GM21723 (cell line): ENCODE data around the gene TNS4.

ENCODE experiments used
- ATAC-seq: cut with Tn5 transposase; IDR thresholded peaks from one replicate; pipeline ENCODE4 v1.9.1; 2021; ENCODE audit warnings: mild to moderate bottlenecking, moderate library complexity; ENCODE audit not compliant: unreplicated experiment

The TNS4 gene

DNA sequence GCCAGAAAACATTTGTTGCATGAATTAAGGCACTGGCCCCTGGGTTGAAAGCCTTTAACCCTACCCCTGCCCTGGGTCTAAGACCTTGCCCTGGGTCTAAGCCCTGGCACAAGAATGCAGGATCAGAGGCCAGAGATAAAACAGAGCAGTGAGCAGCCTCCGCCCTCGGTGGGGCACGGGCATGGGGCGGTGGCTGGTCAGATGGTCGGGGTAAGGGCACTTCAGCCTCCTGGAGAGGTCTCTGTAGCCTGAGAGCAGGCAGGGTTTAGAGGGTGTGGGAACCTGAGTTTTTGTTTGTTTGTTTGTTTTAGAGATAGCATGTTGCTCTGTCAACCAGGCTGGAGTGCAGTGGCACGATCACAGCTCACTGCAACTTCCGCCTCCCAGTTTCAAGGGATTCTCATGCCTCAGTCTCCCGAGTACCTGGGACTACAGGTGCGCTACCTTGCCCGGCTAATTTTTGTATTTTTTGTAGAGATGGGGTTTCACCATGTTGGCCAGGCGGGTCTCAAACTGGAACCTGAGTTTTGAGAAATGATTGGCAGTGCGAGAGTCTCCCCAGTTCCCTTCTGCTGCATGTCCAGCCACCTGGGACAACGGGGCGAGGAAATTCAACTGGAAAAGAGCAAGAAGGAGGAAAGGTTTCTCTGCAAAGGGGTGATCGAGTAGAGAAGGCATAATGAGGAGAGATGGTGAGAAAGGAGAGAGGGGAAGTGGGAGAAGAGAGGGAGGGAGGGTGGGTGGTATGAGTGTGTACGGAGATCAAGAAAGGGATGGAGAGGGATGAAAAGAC lies 27.7 kb downstream of the TNS4 start:
- ATAC-seq = no peak

- ATAC-seq = no peak
Measured at GRCh38 chr17:40472733-40473452, 28.5 kb downstream of the TNS4 start.

GRCh38 chr17:40471846-40472732 lies 29.3 kb downstream of the TNS4 start:
- no peak for ATAC-seq

GRCh38 chr17:40470932-40471828 lies 30.2 kb downstream of the TNS4 start:
- ATAC-seq = no peak

GRCh38 chr17:40469805-40470675 lies 31.4 kb downstream of the TNS4 start:
- ATAC-seq = no peak

DNA sequence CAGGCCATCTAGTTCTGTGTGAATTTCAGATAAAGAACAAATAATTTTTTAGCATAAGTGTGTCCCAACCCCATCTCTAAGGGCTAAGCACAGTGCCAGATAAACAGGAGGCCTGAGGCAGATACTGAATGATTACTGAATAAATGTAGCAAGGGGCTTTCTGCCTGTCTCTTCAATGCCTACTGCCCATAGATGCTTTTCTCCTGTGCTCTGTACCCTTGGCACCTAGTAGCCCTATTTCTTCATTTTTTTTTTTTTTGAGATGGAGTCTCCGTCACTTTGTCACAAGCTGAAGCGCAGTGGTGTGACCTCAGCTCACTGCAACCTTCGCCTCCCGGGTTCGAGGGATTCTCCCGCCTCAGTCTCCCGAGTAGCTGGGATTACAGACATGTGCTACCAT lies 32.9 kb downstream of the TNS4 start:
- no peak for ATAC-seq

- ATAC-seq = no peak
Measured at GRCh38 chr17:40467281-40467867, 34.0 kb downstream of the TNS4 start.

- ATAC-seq = no peak
Measured at GRCh38 chr17:40466298-40466971, 35.0 kb downstream of the TNS4 start.

DNA sequence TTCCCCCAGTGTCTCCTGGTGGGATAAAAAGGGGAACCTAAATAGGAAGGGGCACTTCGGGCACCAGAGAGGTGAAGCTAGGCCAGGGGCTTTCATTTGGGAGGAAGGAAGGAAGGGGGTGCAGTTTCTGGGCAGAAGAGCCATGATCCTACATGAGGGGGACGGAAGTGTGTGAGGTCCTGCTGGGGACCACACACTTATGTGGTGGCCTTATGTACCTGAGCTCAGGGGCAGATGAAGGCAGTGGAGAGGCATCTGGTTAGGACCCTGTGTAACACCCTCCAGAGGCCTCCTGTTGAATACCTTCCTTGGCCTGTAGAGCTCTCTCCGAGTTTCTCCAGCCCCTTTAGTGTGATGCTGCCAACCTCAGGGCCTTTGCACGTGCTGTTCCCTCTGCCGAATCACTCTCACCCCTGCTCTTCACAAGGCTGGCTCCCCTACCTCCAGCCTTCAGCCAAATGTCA lies 37.0 kb downstream of the TNS4 start:
- ATAC-seq = no peak

DNA sequence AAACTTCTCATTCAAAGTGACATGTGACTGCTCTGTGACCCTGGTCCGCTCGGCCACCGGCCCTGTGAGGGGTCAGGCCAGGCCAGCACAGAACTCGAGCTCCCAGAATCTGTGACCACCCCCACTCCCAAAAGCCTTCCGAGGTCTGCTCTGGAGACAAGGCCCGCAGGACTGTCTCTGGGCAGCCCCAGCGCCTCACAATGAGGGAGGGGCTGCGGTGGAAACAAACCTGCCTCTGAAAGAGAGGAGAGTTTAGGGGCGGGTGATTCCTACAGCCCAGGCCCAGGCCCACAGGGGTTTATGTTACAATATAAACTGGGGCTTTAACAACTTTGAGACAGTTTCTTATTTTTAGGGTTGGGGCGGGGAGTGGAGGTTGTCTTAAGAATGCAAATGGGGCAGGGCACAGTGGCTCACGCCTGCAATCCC lies 38.3 kb downstream of the TNS4 start:
- ATAC-seq = no peak

DNA sequence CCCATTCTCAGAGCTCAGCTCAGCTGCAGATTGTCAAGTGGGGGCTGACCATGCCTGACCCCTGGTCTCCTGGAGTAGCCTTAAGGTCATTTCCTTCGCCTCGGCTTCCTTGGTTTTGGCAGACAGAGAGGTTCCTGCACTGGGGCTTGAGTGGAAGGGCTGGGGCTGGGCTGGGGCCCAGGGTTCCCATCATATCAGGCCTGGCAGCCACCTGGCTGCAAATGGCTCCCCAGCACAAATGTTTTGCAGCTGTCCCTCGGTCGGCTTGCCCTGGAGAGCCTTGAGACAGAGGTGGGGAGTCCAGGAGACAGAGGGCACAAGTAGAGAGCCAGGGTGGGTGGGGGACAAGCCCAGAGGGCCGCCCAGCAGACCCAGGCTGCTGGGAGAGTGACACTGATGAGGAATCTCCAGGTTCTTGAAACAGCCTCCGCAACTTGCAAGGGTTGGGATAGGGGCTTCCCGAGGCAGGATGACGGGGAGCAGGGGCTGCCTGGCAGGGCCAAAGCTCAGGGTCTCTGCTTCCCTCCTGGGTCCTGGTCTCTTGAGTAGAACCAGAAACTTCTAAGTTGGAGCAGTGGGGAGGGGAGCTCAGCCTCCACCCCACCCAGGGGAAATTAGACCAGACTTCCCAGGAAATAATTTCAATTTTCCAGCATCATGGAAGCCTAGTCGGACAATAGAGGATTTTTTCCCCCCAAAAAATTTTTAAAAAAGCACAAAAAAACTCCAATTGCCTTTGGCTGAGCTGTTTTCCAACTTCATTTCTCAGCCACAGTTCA lies 38.9 kb downstream of the TNS4 start:
- ATAC-seq = no peak

DNA sequence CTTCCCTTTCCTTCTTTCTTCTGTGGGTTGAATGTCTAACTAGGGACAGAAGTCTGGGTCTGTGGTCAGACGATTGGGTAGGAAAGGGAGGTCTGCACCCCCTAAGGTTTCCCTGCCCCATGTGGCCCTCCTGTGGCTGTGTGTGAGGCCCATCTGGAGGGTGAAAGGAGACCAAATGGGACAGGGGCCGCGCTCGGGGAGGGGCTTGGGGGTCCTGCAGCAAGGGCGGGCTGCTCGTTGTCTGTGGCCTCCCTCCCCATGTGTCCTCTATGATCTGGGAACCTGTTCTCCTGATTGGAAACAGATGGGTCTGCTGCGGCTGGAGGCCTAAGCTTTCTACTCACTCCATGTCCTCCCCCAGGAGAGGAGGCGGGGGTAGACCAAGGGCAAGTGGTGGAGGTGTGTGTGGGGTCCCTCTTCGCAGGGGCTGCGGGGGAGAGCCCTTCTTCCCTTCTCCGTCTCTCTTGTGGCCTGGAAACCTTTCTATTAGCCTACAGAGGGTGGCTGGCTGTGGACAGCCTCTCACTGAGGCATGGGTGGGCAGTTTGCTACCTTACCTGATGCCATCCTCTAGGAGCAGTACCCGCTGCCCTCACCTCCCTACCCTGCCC lies 39.6 kb downstream of the TNS4 start:
- ATAC-seq = no peak

- ATAC-seq = no peak
Measured at GRCh38 chr17:40460968-40461731, 40.3 kb downstream of the TNS4 start.

- no peak for ATAC-seq
Measured at GRCh38 chr17:40460604-40460967, 40.8 kb downstream of the TNS4 start.

DNA sequence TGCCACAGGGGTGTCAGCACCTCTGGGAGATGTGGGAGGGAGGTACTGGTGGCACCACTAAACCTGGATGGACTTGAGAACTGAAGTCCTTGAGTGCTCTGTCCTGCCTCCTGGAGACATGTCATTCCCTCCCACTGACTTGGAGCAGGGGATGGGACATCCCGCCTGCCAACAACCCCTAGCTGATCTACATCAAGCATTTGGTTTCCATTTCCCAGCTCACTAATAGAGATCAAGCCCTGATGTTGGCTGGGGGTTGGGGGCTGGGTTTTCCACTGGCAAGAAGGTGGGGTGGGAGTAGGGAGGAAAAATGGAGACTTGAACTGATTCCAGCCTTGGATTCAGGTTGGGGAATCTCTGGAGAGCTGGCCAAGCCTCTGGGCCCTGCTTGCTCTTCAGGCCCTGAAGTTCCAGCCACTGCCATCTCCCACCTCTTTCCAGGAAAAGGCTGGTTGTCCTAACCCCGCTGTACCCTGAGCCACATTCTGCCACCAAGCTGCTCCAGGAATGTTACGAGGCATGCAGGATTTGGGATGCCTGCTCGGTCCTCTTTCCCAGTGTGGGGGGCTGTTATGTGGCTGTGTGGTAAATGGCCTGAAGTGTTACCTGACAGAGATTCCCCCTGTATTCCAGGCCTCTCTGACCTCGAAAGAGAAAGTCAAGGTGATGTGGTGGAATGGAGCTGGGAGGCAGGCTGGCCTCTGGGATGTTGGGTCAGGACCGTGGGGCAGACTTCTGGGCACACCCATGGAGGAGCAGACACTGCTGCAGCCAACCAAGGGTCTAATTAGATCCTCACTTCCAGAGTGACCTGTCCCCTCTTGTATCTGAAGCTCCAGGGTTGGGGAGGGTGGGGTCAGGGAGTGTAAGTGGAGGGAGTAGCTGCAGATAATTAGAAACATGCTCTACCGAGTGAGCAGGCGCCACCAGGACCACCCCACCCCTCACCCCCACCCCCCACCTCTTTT lies 41.5 kb downstream of the TNS4 start:
- no peak for ATAC-seq
